AG08396 (cell line): Measurements from ENCODE around the gene PTGER2.

Source experiments
- DNase-seq: peaks from one replicate; pipeline ENCODE4 v3.0.0; 2012; ENCODE audit warnings: low spot score, mixed read lengths

Gene PTGER2, protein sequence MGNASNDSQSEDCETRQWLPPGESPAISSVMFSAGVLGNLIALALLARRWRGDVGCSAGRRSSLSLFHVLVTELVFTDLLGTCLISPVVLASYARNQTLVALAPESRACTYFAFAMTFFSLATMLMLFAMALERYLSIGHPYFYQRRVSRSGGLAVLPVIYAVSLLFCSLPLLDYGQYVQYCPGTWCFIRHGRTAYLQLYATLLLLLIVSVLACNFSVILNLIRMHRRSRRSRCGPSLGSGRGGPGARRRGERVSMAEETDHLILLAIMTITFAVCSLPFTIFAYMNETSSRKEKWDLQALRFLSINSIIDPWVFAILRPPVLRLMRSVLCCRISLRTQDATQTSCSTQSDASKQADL

DNA sequence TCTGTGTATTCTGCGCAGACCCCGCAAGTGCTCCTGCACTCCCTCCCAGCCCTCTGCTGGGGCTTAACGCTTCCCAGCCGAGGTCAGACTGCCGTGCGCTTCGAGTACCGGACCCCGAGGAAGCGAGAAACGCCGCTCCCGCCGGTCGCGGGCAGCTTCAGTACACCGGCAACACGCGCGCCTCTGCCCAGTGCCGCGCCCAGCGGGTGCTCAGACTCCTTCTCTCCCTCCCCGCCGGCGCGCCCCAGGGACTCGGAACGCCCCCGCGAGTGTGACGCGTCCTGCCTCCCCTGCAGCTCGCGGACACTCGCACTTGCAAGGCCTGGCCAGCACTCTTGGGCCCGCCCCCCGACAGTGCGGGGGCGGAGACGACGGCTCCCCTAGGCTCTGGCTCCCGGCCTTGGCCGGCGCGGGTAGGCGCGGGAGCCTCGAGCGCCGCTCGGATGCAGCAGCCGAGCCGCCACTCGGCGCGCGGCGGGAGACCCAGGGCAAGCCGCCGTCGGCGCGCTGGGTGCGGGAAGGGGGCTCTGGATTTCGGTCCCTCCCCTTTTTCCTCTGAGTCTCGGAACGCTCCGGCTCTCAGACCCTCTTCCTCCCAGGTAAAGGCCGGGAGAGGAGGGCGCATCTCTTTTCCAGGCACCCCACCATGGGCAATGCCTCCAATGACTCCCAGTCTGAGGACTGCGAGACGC lies at the start of gene PTGER2:
TSS of gene PTGER2 (plus strand) at position 410 of the 692 bp plus-strand sequence. CDS start at position 647, 237 bp downstream.
- peak; percentile 95 for DNase-seq

DNA sequence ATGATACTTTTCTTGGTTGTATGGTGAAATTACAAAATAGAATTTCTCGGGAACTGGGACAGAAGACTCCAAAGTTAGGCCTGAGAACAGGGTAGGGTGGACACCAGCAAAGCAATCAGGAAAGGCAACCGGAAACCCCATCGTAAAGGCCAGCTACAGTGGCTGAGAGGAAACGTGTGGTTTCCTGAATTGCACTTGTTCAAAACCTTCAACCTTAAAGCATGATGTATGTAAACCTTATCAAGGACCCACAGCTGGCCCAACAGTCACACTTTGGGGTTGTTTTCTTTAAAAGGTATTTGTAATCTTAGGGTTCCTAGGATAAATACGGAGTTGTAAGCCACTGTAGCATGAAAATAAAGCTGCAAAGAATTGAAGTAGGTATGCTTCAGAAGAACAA lies 48.9 kb upstream of the PTGER2 start:
- no peak for DNase-seq

DNA sequence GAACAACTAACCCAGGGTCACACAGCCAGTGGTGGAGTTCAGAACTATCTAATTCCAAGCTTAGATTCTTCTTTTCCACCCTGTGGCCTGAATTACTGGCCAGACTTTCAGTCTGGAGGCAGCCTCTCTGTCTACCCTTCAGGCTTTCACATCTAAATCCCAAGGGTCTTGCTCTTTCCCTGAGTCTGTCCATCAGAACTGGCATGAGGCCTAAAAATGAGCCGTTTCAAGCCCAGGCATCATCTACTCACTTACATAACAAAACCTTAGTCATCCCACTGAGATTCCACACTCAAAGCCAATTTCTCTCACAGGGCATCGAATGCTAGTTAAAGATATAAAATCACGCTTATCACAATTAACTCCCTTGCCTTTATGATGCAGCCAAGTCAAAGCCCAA lies 47.9 kb upstream of the PTGER2 start:
- peak; percentile 39 for DNase-seq

DNA sequence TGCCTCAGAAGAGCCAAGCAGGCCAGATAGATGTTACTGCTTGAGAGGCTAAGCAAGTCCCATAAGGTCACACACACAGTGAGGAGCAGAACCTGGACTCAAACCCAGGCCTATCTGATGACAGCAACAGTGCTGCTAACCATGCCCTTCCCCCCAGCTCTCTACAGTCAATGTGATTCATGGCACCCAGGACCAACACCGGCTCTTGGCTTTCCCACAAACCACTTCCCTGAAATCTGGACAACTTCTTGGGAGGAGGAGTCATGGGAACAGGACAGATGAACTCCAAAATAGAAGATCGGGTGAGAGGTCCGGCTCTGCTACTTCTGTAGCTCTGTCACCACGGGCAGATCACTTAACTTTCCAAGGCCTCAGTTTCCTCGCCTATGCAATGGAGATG lies 47.3 kb upstream of the PTGER2 start:
- DNase-seq, result peak; percentile 12

DNA sequence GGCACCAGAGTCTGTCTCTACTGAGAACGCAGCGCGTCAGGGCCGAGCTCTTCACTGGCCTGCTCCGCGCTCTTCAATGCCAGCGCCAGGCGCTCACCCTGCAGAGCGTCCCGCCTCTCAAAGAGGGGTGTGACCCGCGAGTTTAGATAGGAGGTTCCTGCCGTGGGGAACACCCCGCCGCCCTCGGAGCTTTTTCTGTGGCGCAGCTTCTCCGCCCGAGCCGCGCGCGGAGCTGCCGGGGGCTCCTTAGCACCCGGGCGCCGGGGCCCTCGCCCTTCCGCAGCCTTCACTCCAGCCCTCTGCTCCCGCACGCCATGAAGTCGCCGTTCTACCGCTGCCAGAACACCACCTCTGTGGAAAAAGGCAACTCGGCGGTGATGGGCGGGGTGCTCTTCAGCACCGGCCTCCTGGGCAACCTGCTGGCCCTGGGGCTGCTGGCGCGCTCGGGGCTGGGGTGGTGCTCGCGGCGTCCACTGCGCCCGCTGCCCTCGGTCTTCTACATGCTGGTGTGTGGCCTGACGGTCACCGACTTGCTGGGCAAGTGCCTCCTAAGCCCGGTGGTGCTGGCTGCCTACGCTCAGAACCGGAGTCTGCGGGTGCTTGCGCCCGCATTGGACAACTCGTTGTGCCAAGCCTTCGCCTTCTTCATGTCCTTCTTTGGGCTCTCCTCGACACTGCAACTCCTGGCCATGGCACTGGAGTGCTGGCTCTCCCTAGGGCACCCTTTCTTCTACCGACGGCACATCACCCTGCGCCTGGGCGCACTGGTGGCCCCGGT lies 46.4 kb upstream of the PTGER2 start, which contains the start of gene PTGDR:
TSS of gene PTGDR (plus strand) at position 198 of the 778 bp plus-strand sequence. CDS start at position 315, 117 bp downstream.
- DNase-seq, result peak; percentile 12

DNA sequence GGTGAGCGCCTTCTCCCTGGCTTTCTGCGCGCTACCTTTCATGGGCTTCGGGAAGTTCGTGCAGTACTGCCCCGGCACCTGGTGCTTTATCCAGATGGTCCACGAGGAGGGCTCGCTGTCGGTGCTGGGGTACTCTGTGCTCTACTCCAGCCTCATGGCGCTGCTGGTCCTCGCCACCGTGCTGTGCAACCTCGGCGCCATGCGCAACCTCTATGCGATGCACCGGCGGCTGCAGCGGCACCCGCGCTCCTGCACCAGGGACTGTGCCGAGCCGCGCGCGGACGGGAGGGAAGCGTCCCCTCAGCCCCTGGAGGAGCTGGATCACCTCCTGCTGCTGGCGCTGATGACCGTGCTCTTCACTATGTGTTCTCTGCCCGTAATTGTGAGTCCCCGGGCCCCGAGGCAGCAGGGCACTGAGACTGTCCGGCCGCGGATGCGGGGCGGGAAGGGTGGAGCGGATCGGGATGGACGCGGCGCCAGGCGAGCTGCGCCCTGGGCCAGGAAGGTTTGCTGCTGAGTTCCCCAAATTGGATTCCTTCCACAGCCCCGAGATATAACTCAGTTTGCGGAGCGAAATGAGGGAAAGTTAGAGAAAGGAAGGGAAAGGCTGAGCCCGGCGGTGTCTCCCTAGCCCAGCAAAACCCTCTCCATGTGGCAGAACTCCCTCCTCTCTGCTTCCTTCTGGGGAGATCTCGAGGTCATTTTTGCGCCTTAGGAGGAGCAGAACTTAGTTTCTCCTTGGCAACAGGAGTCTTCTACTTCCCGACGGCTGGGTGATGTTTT lies 45.6 kb upstream of the PTGER2 start:
- peak; percentile 12 for DNase-seq

DNA sequence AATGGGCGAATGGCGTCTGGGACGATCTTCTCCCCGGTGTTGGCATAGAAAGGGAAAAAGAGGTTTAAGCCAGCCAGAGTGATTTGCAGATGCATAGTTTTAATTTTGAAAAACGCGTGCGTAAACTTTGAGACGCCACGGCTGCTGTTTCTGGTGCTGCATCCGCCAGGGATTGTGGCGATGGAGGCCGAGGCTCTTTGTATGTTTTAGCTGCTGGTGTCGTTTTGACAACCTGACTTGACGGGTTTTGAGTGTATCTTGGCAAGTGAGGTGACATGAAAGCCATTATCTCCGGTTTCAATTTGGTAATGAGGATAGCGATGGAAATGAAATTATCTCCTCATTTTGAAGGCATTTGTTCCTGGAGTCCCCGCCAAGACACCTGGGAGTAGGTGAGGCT lies 45.0 kb upstream of the PTGER2 start:
- DNase-seq, result no peak

DNA sequence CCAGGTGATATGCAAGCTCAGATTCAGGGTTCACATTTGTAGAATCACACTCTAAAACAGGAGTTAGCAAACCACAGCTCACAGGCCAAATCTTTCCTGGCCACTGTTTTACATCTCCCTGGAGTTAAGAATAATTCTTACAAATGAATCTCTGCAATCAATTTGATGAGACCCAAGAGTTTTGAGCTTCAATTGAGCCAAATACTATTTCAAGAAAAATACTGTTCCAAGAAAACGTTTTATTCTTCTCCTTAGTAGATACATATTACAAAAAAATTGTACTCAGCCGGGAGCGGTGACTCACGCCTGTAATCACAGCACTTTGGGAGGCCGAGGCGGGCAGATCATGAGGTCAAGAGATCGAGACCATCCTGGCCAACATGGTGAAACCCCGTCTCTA lies 44.1 kb upstream of the PTGER2 start:
- DNase-seq, result no peak

DNA sequence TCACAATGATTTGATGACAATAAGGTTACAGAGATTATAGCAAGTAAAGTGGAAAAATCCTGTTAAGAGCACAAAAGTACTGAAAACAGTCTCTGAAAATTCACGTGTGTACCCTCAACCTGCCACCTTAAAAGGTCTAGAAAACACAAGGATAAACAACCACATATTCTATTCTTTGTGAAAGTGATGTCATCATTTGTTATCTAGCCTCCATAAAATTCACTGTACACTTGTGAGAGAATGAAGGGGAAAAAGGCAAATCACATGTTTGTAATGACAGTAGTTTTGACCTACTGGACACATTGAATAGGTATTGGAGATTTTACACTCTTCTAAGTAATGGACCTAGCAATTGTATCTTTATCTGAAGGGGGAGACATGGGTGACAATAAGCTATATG lies 42.6 kb upstream of the PTGER2 start:
- no peak for DNase-seq

DNA sequence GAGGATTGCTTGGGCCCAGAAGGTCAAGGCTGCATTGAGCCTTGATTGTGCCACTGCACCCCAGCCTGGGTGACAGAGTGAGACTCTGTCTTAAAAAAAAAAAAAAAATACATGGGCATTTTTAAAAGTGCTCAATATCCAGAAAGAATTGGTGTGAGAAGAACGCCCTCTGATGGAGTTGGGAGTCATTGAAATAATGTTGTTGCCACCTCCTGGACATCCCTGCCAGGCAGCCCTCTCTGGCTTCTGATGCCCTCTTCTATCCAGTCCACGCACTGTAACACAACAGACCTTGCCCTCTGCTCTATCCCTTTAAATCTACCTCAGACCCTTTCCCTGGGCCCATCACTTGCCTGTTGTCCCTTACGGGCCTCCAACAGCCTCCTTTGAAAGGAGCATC lies 41.7 kb upstream of the PTGER2 start:
- peak; percentile 54 for DNase-seq

DNA sequence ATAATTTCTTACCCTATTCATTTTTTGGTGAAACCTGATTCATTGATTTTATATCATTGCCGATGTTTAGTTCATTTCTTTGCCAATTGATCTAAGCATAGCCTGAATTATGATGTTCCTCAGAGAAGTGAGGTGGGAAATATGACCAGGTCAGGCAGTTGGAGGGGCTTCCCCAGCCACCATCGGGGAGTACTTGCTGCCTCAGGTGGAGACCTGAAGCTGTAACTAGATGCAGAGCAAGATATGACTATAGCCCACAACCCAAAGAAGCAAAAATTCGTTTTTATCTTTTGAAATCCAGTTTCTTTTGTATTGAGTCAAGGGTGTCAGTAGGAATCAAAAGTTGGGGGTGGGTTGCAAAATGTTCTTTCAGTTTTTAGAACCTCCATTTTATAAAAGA lies 38.7 kb upstream of the PTGER2 start:
- DNase-seq, result no peak

DNA sequence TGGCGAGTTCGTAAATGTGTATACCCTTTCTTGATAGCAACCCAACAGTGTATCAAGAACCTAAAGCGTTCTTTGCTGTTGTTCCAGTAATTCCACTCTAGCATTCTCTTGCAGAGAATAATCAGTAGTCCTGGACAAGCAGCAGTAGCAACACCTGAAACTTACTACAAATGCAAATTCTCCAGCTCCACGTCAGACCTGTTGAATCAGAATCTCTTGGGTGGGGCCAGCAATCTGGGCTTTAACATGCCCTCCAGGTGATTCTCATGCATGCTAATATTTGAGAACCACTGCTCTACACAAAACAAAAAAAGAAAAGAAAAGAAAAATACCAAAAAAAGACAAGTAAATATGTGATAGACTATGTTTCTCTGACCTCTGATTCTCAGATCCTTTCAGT lies 36.6 kb upstream of the PTGER2 start:
- DNase-seq, result no peak

DNA sequence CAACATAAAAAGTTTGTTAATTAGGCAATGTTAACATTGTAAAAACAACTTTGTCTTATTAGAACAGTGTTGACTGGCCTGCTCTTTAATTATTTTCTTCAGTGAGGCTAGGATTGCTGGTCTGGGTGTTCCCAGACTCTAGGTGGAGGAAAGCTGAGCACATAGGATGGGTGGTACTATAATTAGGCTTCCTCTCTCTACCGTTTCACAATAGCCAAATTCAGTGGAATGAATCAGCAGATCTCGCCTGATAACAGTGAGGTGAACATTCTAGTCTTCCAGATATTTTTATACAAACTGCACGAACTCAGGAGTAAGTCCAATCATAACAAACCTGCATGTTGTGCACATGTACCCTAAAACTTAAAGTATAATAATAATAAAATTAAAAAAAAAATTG lies 34.7 kb upstream of the PTGER2 start:
- DNase-seq, result peak; percentile 34

DNA sequence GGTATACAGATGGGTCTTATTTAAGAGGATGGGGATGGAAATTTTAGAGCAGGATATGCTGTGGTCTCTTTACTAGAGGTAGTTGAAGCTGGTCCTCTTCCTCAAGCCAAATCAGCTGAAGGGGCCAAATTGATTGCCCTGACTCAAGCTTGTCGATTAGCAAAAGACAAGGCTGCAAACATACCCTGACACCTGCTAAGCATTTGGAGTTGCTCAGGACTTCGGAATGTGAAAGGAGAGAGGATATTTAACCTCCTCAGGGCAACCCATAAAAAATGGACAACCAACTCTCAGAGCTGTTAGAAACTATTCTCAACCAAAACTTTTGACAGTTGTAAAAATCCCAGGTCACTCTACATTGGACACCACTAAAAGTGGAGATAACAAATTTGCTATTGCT lies 31.0 kb upstream of the PTGER2 start:
- no peak for DNase-seq

DNA sequence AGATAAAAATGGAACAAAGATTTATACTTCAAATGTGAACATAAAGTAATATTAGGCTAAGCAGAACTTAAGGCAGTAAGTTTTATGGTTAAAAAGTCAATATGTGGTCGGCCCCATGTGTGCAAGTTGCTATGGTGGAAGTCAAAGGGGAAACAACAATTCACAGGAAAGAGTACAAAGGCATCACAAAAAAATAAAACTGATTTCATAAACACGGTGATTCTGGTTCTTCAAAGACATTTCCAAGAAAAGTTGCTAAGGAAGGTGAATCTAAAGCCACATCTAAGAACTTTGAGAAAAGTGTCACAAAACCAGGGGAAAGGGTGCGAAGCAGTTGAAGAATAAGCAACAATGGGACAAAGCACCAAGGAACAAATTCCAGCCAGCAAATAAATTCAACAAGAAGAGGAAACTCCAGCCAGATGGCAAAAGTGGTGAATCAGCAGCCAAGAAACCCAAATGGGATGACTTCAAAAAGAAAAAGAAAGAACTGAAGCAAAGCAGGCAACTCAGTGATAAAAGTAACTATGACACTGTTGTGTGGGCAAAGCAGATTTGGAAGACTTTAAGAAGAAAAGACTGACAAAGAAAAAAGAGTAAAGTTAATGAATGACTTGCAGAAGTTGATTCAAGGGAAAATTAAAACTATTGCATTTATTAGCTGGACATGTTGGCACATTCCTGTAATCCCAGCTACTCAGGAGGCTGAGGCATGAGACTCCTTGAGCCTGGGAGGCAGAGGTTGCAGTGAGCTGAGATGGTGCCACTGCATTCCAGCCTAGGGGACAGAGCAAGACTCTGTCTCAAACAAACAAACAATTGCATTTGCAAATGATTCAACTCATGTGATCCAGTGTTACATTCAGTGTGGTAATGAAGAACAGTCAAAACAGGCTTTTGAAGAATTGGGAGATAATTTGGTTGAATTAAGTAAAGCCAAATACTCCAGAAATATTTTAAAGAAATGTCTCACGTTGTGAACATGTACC lies 27.2 kb upstream of the PTGER2 start:
- DNase-seq, result no peak

DNA sequence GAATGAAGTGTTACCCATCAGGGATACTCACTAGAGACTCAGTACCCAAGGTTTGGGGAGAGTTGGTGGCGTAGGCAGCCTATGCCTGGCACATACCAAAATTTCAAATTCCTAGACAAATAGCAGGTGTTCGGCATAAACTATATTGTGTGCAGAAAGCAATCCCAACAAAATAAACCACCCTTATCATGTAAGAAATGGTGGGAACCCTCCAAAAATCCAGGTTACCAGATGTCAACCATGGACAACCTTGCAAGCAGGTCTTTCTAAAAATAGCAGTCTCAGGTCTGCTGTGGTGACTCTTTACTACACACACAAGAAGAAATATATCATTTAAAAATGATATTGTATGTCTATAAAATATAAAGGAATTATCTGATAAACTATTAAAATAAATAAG lies 17.7 kb upstream of the PTGER2 start:
- no peak for DNase-seq

DNA sequence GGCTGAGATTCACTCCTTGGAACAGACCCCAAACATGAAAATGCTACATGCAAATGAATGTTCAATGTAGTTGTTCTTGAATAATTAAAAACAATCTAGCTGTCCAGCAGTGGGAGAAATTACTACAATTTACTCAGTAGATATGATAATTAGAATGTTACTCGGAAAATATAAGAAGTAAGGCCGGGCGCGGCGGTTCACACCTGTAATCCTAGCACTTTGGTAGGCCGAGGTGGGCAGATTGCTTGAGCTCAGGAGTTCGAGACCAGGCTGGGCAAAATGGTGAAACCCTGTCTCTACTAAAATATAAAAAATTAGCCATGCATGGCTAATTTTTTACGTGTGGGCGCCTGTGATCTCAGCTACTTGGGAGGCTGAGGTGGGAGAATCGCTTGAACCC lies 15.3 kb upstream of the PTGER2 start:
- DNase-seq, result no peak

DNA sequence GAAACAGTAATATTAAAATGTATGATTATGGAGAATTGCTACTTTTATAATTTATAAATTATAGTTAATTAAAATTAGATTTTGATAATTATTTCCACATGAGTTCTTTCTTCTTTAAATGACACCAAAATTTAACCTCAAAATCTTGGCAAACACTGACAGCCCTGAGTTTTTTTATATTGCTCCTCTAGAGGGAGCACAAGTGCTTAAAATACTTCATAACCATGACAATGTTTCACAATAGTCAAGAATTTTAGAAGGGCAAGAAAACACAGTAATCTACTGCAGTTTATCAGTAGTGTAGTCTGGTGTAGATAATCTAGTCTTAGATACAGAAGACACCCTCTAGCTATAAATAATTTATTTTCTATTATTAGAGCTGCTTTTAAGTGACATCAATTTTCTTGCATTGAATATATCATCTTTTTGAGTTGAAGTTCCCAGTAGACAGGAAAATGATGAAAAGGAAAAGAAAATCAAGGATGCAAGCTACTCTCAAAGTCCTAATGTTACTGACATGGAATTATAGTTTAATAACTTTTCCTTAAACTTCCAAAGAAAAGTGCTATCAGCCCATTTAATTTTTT lies 14.3 kb upstream of the PTGER2 start:
- DNase-seq, result peak; percentile 52

DNA sequence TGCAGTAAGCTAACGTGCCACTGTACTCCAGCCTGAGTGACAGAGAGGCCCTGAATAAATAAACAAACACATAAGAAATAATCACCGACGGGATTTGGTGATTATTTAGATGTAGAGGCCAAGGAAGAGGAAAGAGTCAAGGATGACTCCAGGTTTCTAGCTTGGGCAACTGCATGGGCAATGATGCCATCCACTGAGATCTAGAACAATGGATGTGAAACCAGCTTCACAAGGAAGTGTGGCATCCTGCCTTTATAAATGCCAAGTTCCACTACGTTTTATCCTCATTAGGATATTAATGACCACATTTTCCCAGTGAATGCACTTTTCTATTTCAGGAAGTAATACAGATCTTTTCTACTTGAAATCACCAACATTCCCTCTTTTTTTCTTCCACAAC lies 10.9 kb upstream of the PTGER2 start:
- DNase-seq, result no peak

DNA sequence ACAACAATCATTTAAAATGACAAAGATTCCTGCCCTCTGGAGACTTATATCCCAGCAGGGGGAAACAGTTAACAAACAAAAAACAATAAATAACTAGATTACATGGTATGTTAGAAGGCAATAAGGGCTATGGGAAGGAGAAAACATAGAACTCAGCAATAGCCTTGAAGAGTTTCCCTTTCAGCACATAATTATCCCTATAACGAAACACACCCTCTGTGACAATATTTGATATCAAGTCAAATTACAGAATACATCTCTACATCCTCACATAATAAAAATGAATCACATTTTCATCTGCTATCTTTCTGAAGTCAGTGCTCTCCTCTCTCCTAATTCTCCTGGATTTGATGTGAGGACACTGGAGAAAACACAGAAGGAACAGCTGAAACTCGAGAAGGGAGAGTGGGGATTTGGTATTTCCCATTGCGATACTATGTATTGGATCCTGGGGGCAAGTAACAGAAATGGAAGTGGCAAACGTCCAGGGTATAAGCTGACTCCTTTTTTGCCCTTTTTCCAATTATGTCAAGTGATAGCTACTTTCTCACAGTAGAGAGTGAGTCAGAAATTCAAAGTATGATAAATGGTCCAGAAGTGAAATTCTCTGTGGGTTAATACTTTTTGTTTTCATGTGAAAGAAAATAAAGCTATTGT lies 9.7 kb upstream of the PTGER2 start:
- DNase-seq, result no peak
